K562 (cell line): Measurements from ENCODE around the gene PGRMC2. TPM values are rescaled to one million over a fixed set of nuclear protein-coding genes. Genes with fewer than 3 reads are reported as not detected.

Experiments used
- ATAC-seq: fragments of 200-7000 bp; cut with Tn5 transposase; 3 replicates; pipeline ENCODE4 v1.9.1; 2020; ENCODE audit warnings: moderate library complexity
- BruUV-seq: library from RNA; stranded (reverse); fragments of 400-500 nt; replicated peaks from 2 replicates; lab custom pipeline; 2021; lab: Mats Ljungman, UMichigan
- CTCF ChIA-PET: fragments of 300-600 bp; formaldehyde crosslinking; extraction: SDS; loops from one replicate; lab custom pipeline; 2021; ENCODE audit warnings: low intra/inter-chr PET ratio; lab: Yijun Ruan, JAX
- POLR2A ChIA-PET: fragments of 300-600, 350-650 bp; sonication (Branson Sonifier 250); formaldehyde crosslinking; extraction: SDS; loops from one replicate; lab custom pipeline; 2021; ENCODE audit warnings: antibody characterized with exemption, inconsistent platforms; lab: Yijun Ruan, JAX
- DNase-seq, 4 experiments: peaks; one replicate each; pipeline versions ENCODE4 v3.0.0 to v3.0.0-alpha.2; 2011 to 2018; ENCODE audit warnings: low spot score in 3 of 4, mixed read lengths in 3 of 4; ENCODE audit errors: extremely low read depth in 1 of 4
- FAIRE-seq: peaks from 2 replicates; lab custom pipeline; 2011; peaks lifted over from hg19 to GRCh38; lab: Jason Lieb, UNC
- H2AFZ ChIP-seq: 2 replicates; pipeline ENCODE4 v1.6.0; 2011; ENCODE audit warnings: low read depth, low read length, control low read depth, inconsistent platforms
- H3K27ac ChIP-seq: fragments of 200-600 bp; 3 replicates; pipeline ENCODE4 v1.8.0; 2011; ENCODE audit warnings: low read depth, mild to moderate bottlenecking, control low read depth, inconsistent platforms, low read length, moderate library complexity, mixed read lengths; ENCODE audit errors: extremely low read depth
- H3K27me3 ChIP-seq, 2 experiments: fragments of 300-600 bp in 1 of 2; 2 replicates in 1 of 2; 3 replicates in 1 of 2; pipeline versions ENCODE4 v1.6.0 to v1.8.0; 2011; ENCODE audit warnings: inconsistent platforms in 2 of 2, low read length in 2 of 2, mild to moderate bottlenecking in 1 of 2, mixed read lengths in 1 of 2, moderate library complexity in 1 of 2; ENCODE audit not compliant: control insufficient read depth in 2 of 2, insufficient read depth in 2 of 2
- H3K36me3 ChIP-seq: fragments of 300-600 bp; 3 replicates; pipeline ENCODE4 v1.8.0; 2011; ENCODE audit warnings: mild to moderate bottlenecking, low read length, inconsistent platforms; ENCODE audit not compliant: control insufficient read depth, insufficient read depth
- H3K4me1 ChIP-seq, 2 experiments: fragments of 200-600 bp in 1 of 2; replicated peaks in 1 of 2; 2 replicates in 1 of 2; 3 replicates in 1 of 2; pipeline versions ENCODE4 v1.5.1 to v1.8.0; 2011; ENCODE audit warnings: inconsistent platforms in 2 of 2, low read length in 2 of 2, mild to moderate bottlenecking in 1 of 2, mixed read lengths in 1 of 2, moderate library complexity in 1 of 2; ENCODE audit not compliant: control insufficient read depth in 2 of 2, insufficient read depth in 2 of 2
- H3K4me2 ChIP-seq: 2 replicates; pipeline ENCODE4 v1.6.1; 2011; ENCODE audit warnings: low read length, control low read depth, inconsistent platforms, mixed read lengths; ENCODE audit not compliant: insufficient read depth
- H3K4me3 ChIP-seq: fragments of 200-600 bp; sonication (generic), shearing (Covaris generic); 2 replicates; pipeline ENCODE4 v1.5.1; 2016; ENCODE audit warnings: control low read depth, inconsistent platforms
- H3K79me2 ChIP-seq: fragments of 200-600 bp; 3 replicates; pipeline ENCODE4 v1.8.0; 2011; ENCODE audit warnings: low read length, inconsistent platforms; ENCODE audit not compliant: control insufficient read depth, insufficient read depth
- H3K9ac ChIP-seq, 2 experiments: 2 replicates each; pipeline versions ENCODE4 v1.6.0 to v1.6.1; 2011; ENCODE audit warnings: low read depth in 2 of 2, low read length in 2 of 2, control low read depth in 1 of 2, inconsistent platforms in 1 of 2, mild to moderate bottlenecking in 1 of 2, mixed read lengths in 1 of 2; ENCODE audit not compliant: insufficient read depth in 1 of 2
- H3K9me1 ChIP-seq: one replicate; pipeline ENCODE4 v1.6.0; 2011; ENCODE audit warnings: inconsistent platforms, mild to moderate bottlenecking, low read length, moderate library complexity; ENCODE audit not compliant: control insufficient read depth, insufficient read depth
- H3K9me3 ChIP-seq: replicated peaks from 2 replicates; pipeline ENCODE4 v1.5.1; 2011; ENCODE audit warnings: low read depth, low read length, inconsistent platforms; ENCODE audit not compliant: control insufficient read depth, insufficient read depth
- H4K20me1 ChIP-seq: replicated peaks from 2 replicates; pipeline ENCODE4 v1.6.1; 2011; ENCODE audit warnings: low read length, inconsistent platforms, mixed read lengths; ENCODE audit not compliant: control insufficient read depth, insufficient read depth
- ARID1B ChIP-seq: fragments of 450-650 bp; IDR thresholded peaks from 2 replicates; pipeline ENCODE4 v1.6.1; 2016; ENCODE audit warnings: antibody characterized with exemption, mild to moderate bottlenecking, inconsistent platforms
- DPF2 ChIP-seq: fragments of 450-650 bp; IDR thresholded peaks from 2 replicates; pipeline ENCODE4 v1.6.1; 2016
- FOSL1 ChIP-seq: fragments of 200-800 bp; sonication (Bioruptor generic); conservative IDR thresholded peaks from 2 replicates; pipeline ENCODE4 v1.6.1; 2016; ENCODE audit warnings: missing genetic modification characterization, missing compliant biosample characterization
- FUS ChIP-seq: fragments of 200-400 bp; formaldehyde crosslinking; optimal IDR thresholded peaks from 2 replicates; pipeline ENCODE3; 2017; ENCODE audit warnings: low read depth, low read length
- JUND ChIP-seq, 2 experiments: IDR thresholded peaks; 2 replicates in 1 of 2; 3 replicates in 1 of 2; pipeline ENCODE4 v1.6.1; 2011; ENCODE audit warnings: borderline replicate concordance in 2 of 2, low read depth in 2 of 2, low read length in 2 of 2, improper control_type of control experiment in 1 of 2, missing biosample characterization in 1 of 2, missing genetic modification characterization in 1 of 2, missing genetic modification reagents in 1 of 2
- MTA1 ChIP-seq: fragments of 450-650 bp; IDR thresholded peaks from 2 replicates; pipeline ENCODE4 v1.6.1; 2017; ENCODE audit warnings: borderline replicate concordance
- SMARCA4 ChIP-seq: fragments of 450-650 bp; IDR thresholded peaks from 2 replicates; pipeline ENCODE4 v1.6.1; 2016
- SMARCE1 ChIP-seq: fragments of 450-650 bp; IDR thresholded peaks from 2 replicates; pipeline ENCODE4 v1.7.1; 2016; ENCODE audit warnings: mild to moderate bottlenecking
- SOX6 ChIP-seq: fragments of 450-650 bp; IDR thresholded peaks from 2 replicates; pipeline ENCODE4 v1.6.1; 2014; ENCODE audit warnings: mild to moderate bottlenecking
- WGBS: fragments of 100-300 bp; shearing (Covaris generic); methylation state at CpG from one replicate; pipeline ENCODE4 v1.1.6; 2016; ENCODE audit warnings: low coverage, mixed read lengths; ENCODE audit not compliant: insufficient coverage; ENCODE audit errors: missing lambda C conversion rate; 5-methylcytosine and 5-hydroxymethylcytosine counted together
- in situ Hi-C: fragments of 300-500 bp; cut with MboI; formaldehyde crosslinking; loops from 4 replicates; pipeline ENCODE4 v1.15.0; 2018; ENCODE audit warnings: inconsistent platforms, mixed read lengths
- intact Hi-C: fragments of 100-400 bp; cut with micrococcal nuclease; formaldehyde crosslinking; loops from 2 replicates; pipeline ENCODE4 v1.14.2; 2022
- polyA plus RNA-seq, 8 experiments: library from polyadenylated mRNA; depleted of rRNA in 4 of 8; stranded (reverse) in 5 of 8; unstranded in 3 of 8; fragments of >200 nt; fragmentation: Nextera tagmentation in 2 of 8; fragmentation: Illumina TruSeq in 1 of 8; extraction: Ambion mirVana in 2 of 8; extraction: Trizol in 1 of 8; gene quantifications; 2 replicates each; pipeline versions ENCODE4 v1.2.1 to v1.2.3, GENCODE V29; 2011 to 2014; ENCODE audit warnings: inconsistent platforms in 1 of 8, missing spikeins in 1 of 8
- total RNA-seq, 7 experiments: library from RNA; depleted of rRNA in 6 of 7; stranded (reverse); fragments of >200 nt in 6 of 7; fragmentation: Illumina TruSeq in 2 of 7; extraction: Trizol in 2 of 7; gene quantifications; 2 replicates each; pipeline versions ENCODE4 v1.2.1 to v1.2.3, GENCODE V29; 2011 to 2021; ENCODE audit warnings: low replicate concordance in 1 of 7
- TF ChIP-seq, protein P1 (sequence below), 2 experiments: IDR thresholded peaks in 1 of 2; conservative IDR thresholded peaks in 1 of 2; 2 replicates each; pipeline ENCODE4 v1.6.1; 2016; ENCODE audit warnings: low read depth in 2 of 2, mild to moderate bottlenecking in 1 of 2, missing compliant biosample characterization in 1 of 2, missing genetic modification characterization in 1 of 2, moderate library complexity in 1 of 2
- TF ChIP-seq, protein P2 (sequence below): fragments of 450-650 bp; IDR thresholded peaks from 2 replicates; pipeline ENCODE4 v1.6.1; 2016
- TF ChIP-seq, protein P3 (sequence below), 2 experiments: fragments of 450-650 bp in 1 of 2; sonication (generic) in 1 of 2; formaldehyde crosslinking in 1 of 2; IDR thresholded peaks in 1 of 2; conservative IDR thresholded peaks in 1 of 2; 2 replicates each; pipeline versions ENCODE4 v1.6.1 to v1.8.1; 2016 to 2023; ENCODE audit warnings: mild to moderate bottlenecking in 2 of 2, moderate library complexity in 2 of 2, inconsistent platforms in 1 of 2, missing genetic modification reagents in 1 of 2
- TF ChIP-seq, protein P4 (sequence below): sonication (generic); formaldehyde crosslinking; IDR thresholded peaks from 2 replicates; pipeline ENCODE4 v1.8.1; 2022; ENCODE audit warnings: missing genetic modification reagents

PGRMC2 gene
- total and polyA plus RNA-seq, 9 of the 15 experiments (the other 6 are each of a cell fraction or from before 2014, with no cell fraction given), result 12.4 to 81.3 (median 22.7) TPM

DNA sequence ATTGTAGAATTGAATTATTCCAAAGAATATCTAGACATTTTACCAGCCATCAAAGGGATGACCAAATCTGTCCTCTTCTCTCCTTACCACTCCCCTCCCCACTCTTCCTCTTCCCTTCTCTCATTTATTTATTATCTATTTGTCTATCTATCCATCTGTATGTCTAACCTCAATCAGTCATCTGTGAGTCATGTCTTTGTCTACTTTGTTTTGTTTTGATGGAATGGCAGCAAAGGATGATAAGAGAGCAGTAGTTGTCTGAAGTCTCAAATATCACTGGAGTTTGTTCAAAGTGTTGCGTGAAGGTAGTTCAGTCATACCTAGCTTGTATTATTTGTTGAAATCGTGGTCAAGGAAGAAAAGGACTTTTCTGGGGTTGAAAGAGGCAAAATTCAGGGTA lies 34.7 kb upstream of the PGRMC2 start:
- WGBS, result 19% methylated on average over 2 of the region's 2 CpGs
- H3K36me3 ChIP-seq, result no peaks in the 10 kb centered on the region
- peaks cover 3 to 13% of the 10 kb centered on the region in 2 experiments; a peak in 3 of 5 replicates for H3K4me1 ChIP-seq
- H3K79me2 ChIP-seq, result no peaks in the 10 kb centered on the region
- H3K9me3 ChIP-seq, result no peaks in the 10 kb centered on the region
- ChIA-PET CTCF (no interaction called here), POLR2A (interaction anchor here (0.6 to 1.5 kb wide), 2 partner anchors 12 to 14 kb away, joined by 3 read pairs; no protein-coding TSS in a partner anchor)
- intact Hi-C loops (no loop called here), in situ Hi-C loops (no loop called here)
- H3K9me1 ChIP-seq, result no peaks in the 10 kb centered on the region
- ATAC-seq (no peak), FAIRE-seq (no peak), DNase-seq (no peak)
- BruUV-seq, result no TSS peak
- H2AFZ ChIP-seq, result no peak overlapping the region
- H3K4me3 ChIP-seq, result no peak overlapping the region
- no peak overlapping the region for H3K4me2 ChIP-seq
- no peaks in the 10 kb centered on the region for H4K20me1 ChIP-seq
- no peak overlapping the region for H3K27ac ChIP-seq
- no peak overlapping the region for H3K9ac ChIP-seq
- no peaks in the 10 kb centered on the region for H3K27me3 ChIP-seq
- TF ChIP-seq SMARCE1 (peak; percentile 73; the same call in 1 of the 2 replicates), ARID1B (peak; percentile 61), MTA1 (peak; percentile 46; the same call in 1 of the 2 replicates), DPF2 (peak; percentile 60), JUND (IDR thresholded peaks at IDR 0.05; ENCODE audit: borderline replicate concordance, low read depth, low read length) (peak; percentile 78; the same call in 1 of the 2 replicates), JUND (tag; IDR thresholded peaks at IDR 0.05; ENCODE audit: borderline replicate concordance, low read depth, low read length) (peak; percentile 63; the same call in 1 of the 3 replicates), FOSL1 (peak; percentile 84), FUS (no peak), SOX6 (peak; percentile 90), SMARCA4 (peak; percentile 65; the same call in 1 of the 2 replicates)
- TF ChIP-seq, protein P1, sequence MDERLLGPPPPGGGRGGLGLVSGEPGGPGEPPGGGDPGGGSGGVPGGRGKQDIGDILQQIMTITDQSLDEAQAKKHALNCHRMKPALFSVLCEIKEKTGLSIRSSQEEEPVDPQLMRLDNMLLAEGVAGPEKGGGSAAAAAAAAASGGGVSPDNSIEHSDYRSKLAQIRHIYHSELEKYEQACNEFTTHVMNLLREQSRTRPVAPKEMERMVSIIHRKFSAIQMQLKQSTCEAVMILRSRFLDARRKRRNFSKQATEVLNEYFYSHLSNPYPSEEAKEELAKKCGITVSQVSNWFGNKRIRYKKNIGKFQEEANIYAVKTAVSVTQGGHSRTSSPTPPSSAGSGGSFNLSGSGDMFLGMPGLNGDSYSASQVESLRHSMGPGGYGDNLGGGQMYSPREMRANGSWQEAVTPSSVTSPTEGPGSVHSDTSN (CRISPR knock-in tag; IDR thresholded peaks at IDR 0.05; ENCODE audit: low read depth), result no peak
- TF ChIP-seq, protein P1 (tag; conservative IDR thresholded peaks at IDR 0.05; ENCODE audit: low read depth), result peak; percentile 37; the same call in 1 of the 2 replicates
- TF ChIP-seq, protein P2, sequence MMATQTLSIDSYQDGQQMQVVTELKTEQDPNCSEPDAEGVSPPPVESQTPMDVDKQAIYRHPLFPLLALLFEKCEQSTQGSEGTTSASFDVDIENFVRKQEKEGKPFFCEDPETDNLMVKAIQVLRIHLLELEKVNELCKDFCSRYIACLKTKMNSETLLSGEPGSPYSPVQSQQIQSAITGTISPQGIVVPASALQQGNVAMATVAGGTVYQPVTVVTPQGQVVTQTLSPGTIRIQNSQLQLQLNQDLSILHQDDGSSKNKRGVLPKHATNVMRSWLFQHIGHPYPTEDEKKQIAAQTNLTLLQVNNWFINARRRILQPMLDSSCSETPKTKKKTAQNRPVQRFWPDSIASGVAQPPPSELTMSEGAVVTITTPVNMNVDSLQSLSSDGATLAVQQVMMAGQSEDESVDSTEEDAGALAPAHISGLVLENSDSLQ, result peak; percentile 44; the same call in 1 of the 2 replicates
- TF ChIP-seq, protein P3, sequence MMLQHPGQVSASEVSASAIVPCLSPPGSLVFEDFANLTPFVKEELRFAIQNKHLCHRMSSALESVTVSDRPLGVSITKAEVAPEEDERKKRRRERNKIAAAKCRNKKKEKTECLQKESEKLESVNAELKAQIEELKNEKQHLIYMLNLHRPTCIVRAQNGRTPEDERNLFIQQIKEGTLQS (IDR thresholded peaks at IDR 0.05), result peak; percentile 45; the same call in 1 of the 2 replicates
- TF ChIP-seq, protein P3 (CRISPR knock-in tag; conservative IDR thresholded peaks at IDR 0.05), result no peak
- TF ChIP-seq, protein P4, sequence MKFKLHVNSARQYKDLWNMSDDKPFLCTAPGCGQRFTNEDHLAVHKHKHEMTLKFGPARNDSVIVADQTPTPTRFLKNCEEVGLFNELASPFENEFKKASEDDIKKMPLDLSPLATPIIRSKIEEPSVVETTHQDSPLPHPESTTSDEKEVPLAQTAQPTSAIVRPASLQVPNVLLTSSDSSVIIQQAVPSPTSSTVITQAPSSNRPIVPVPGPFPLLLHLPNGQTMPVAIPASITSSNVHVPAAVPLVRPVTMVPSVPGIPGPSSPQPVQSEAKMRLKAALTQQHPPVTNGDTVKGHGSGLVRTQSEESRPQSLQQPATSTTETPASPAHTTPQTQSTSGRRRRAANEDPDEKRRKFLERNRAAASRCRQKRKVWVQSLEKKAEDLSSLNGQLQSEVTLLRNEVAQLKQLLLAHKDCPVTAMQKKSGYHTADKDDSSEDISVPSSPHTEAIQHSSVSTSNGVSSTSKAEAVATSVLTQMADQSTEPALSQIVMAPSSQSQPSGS, result no peak
